ENCODE data around the gene OSBPL10.

Gene OSBPL10

GRCh38 chr3:31959951-31960792 is 20.9 kb downstream of the OSBPL10 start:
- in situ Hi-C loops (cut with MboI; ENCODE audit: low sequenced_read_pairs) = no loop called here

- in situ Hi-C loops (cut with MboI; ENCODE audit: low sequenced_read_pairs) = no loop called here
These were observed 21.8 kb downstream of the OSBPL10 start for GRCh38 chr3:31959251-31959650.

GRCh38 chr3:31958701-31959152 is 22.3 kb downstream of the OSBPL10 start:
- in situ Hi-C loops (cut with MboI; ENCODE audit: low sequenced_read_pairs) = no loop called here

- in situ Hi-C loops (cut with MboI; ENCODE audit: low sequenced_read_pairs) = no loop called here
These were observed 24.0 kb downstream of the OSBPL10 start for GRCh38 chr3:31957106-31957505.

GRCh38 chr3:31955581-31955980 is 25.5 kb downstream of the OSBPL10 start:
- in situ Hi-C loops (cut with MboI; ENCODE audit: low sequenced_read_pairs) = no loop called here

GRCh38 chr3:31953636-31954035 is 27.4 kb downstream of the OSBPL10 start:
- in situ Hi-C loops (cut with MboI; ENCODE audit: low sequenced_read_pairs) = no loop called here

GRCh38 chr3:31953091-31953490 is 28.0 kb downstream of the OSBPL10 start:
- in situ Hi-C loops (cut with MboI; ENCODE audit: low sequenced_read_pairs) = no loop called here

GRCh38 chr3:31952205-31952604 is 28.9 kb downstream of the OSBPL10 start:
- in situ Hi-C loops (cut with MboI; ENCODE audit: low sequenced_read_pairs) = no loop called here

- in situ Hi-C loops (cut with MboI; ENCODE audit: low sequenced_read_pairs) = no loop called here
These were observed 32.8 kb downstream of the OSBPL10 start for GRCh38 chr3:31948280-31948679.

GRCh38 chr3:31947671-31948091 is 33.4 kb downstream of the OSBPL10 start:
- in situ Hi-C loops (cut with MboI; ENCODE audit: low sequenced_read_pairs) = no loop called here

- in situ Hi-C loops (cut with MboI; ENCODE audit: low sequenced_read_pairs) = no loop called here
These were observed 33.9 kb downstream of the OSBPL10 start for GRCh38 chr3:31947162-31947561.

GRCh38 chr3:31946484-31947081 is 34.5 kb downstream of the OSBPL10 start:
- in situ Hi-C loops (cut with MboI; ENCODE audit: low sequenced_read_pairs) = no loop called here

GRCh38 chr3:31945738-31946052 is 35.4 kb downstream of the OSBPL10 start:
- in situ Hi-C loops (cut with MboI; ENCODE audit: low sequenced_read_pairs) = no loop called here

- in situ Hi-C loops (cut with MboI; ENCODE audit: low sequenced_read_pairs) = no loop called here
These were observed 38.0 kb downstream of the OSBPL10 start for GRCh38 chr3:31943041-31943440.

- in situ Hi-C loops (cut with MboI; ENCODE audit: low sequenced_read_pairs) = no loop called here
These were observed 38.6 kb downstream of the OSBPL10 start for GRCh38 chr3:31942446-31942845.

GRCh38 chr3:31937225-31937624 is 43.8 kb downstream of the OSBPL10 start:
- in situ Hi-C loops (cut with MboI; ENCODE audit: low sequenced_read_pairs) = no loop called here

- in situ Hi-C loops (cut with MboI; ENCODE audit: low sequenced_read_pairs) = no loop called here
These were observed 44.5 kb downstream of the OSBPL10 start for GRCh38 chr3:31936420-31937060.

GRCh38 chr3:31934866-31935265 is 46.2 kb downstream of the OSBPL10 start:
- in situ Hi-C loops (cut with MboI; ENCODE audit: low sequenced_read_pairs) = no loop called here

GRCh38 chr3:31934018-31934417 is 47.0 kb downstream of the OSBPL10 start:
- in situ Hi-C loops (cut with MboI; ENCODE audit: low sequenced_read_pairs) = no loop called here

GRCh38 chr3:31932990-31933389 is 48.1 kb downstream of the OSBPL10 start:
- in situ Hi-C loops (cut with MboI; ENCODE audit: low sequenced_read_pairs) = no loop called here

GRCh38 chr3:31929826-31930502 is 51.1 kb downstream of the OSBPL10 start:
- in situ Hi-C loops (cut with MboI; ENCODE audit: low sequenced_read_pairs) = no loop called here

All from HL-60/S4 treated with retinoic acid at 250 ng/mL for 4 days and 3 days (cell line).